Measurements from ENCODE around the gene ZBTB11.
"Not testable (repeated sequence)": the region's sequence is repeated elsewhere in the genome, so short reads cannot be mapped to it uniquely, and the experiment has no call there.

The ZBTB11 gene

DNA sequence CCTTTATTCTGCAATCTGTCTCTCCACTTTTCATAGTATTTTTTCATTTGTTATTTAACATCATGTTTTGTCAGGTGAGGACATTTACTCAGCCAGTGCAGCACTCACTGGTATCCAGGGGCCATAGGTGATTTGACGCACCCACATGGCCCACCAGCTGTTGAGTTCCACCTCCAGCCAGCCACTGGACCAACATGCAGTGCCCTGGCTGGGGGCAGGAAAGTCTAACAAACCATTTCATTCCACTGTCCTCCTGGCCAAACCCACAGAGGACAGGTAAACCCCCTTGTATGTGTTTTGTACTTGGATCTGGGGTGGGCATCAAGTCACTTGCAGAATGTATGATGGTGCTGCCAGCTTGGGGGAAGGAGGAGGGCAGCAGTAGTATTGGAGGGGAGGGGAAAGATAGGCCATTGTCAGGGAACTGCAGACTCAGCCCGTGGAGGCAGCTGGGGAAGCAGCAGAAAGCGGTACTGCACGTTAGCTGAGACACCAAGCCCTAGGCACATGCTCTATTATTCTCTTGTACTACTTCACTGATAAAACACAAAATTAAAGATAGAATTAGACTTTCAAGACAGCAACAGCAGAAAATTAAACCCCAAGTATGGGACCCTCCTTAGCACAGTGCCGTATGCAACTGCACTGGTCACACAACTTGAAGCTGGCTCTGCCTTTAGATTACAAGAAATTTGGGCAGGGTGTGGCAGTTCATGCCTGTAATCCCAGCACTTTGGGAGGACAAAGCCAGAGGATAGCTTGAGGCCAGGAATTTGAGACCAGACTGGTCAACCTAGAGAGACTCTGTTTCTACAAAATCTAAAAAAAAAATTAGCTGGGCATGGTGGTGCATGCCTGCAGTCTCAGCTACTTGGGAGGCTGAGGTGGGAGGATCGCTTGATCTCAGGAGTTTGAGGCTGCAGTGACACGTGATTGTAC, 25.0 kb upstream of the ZBTB11 start:
- TF ChIP-seq, protein P1, sequence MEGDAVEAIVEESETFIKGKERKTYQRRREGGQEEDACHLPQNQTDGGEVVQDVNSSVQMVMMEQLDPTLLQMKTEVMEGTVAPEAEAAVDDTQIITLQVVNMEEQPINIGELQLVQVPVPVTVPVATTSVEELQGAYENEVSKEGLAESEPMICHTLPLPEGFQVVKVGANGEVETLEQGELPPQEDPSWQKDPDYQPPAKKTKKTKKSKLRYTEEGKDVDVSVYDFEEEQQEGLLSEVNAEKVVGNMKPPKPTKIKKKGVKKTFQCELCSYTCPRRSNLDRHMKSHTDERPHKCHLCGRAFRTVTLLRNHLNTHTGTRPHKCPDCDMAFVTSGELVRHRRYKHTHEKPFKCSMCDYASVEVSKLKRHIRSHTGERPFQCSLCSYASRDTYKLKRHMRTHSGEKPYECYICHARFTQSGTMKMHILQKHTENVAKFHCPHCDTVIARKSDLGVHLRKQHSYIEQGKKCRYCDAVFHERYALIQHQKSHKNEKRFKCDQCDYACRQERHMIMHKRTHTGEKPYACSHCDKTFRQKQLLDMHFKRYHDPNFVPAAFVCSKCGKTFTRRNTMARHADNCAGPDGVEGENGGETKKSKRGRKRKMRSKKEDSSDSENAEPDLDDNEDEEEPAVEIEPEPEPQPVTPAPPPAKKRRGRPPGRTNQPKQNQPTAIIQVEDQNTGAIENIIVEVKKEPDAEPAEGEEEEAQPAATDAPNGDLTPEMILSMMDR (conservative IDR thresholded peaks at IDR 0.05; ENCODE audit: low read length), result no peak
- DNase-seq (ENCODE audit: low read depth), result no peak
- no peak overlapping the region for H3K4me3 ChIP-seq (ENCODE audit: low read length)

DNA sequence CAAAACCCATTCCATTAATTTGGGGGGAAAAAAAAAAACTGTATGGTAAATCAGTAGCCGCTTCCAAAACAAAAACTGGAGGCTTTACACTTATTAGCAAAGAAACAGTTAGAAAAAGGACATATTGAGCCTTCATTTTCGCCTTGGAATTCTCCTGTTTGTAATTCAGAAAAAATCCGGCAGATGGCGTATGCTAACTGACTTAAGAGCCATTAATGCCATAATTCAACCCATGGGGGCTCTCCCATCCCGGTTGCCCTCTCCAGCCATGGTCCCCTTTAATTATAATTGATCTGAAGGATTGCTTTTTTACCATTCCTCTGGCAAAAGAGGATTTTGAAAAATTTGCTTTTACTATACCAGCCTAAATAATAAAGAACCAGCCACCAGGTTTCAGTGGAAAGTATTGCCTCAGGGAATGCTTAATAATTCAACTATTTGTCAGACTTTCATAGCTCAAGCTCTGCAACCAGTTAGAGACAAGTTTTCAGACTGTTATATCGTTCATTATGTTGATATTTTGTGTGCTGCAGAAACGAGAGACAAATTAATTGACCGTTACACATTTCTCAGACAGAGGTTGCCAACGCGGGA, 18.9 kb upstream of the ZBTB11 start:
- peak; percentile 55 for DNase-seq (ENCODE audit: low read depth)
- no peak overlapping the region for H3K4me3 ChIP-seq (ENCODE audit: low read length)
- TF ChIP-seq, protein P1 (conservative IDR thresholded peaks at IDR 0.05; ENCODE audit: low read length), result peak; percentile 68

DNA sequence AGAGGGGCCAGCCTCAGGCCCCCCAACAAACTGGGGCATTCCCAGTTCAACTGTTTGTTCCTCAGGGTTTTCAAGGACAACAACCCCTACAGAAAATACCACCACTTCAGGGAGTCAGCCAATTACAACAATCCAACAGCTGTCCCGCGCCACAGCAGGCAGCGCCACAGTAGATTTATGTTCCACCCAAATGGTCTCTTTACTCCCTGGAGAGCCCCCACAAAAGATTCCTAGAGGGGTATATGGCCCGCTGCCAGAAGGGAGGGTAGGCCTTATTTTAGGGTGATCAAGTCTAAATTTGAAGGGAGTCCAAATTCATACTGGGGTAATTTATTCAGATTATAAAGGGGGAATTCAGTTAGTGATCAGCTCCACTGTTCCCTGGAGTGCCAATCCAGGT, 17.9 kb upstream of the ZBTB11 start:
- H3K4me3 ChIP-seq (ENCODE audit: low read length); DNase-seq (ENCODE audit: low read depth): not testable (repeated sequence)

DNA sequence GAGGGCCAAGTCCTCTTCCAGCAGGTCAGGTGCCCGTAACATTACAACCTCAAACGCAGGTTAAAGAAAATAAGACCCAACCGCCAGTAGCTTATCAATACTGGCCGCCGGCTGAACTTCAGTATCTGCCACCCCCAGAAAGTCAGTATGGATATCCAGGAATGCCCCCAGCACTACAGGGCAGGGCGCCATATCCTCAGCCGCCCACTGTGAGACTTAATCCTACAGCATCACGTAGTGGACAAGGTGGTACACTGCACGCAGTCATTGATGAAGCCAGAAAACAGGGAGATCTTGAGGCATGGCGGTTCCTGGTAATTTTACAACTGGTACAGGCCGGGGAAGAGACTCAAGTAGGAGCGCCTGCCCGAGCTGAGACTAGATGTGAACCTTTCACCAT, 16.6 kb upstream of the ZBTB11 start:
- TF ChIP-seq, protein P1 (conservative IDR thresholded peaks at IDR 0.05; ENCODE audit: low read length), result peak; percentile 58
- DNase-seq (ENCODE audit: low read depth), result peak; percentile 50
- H3K4me3 ChIP-seq (ENCODE audit: low read length), result not testable (repeated sequence)

DNA sequence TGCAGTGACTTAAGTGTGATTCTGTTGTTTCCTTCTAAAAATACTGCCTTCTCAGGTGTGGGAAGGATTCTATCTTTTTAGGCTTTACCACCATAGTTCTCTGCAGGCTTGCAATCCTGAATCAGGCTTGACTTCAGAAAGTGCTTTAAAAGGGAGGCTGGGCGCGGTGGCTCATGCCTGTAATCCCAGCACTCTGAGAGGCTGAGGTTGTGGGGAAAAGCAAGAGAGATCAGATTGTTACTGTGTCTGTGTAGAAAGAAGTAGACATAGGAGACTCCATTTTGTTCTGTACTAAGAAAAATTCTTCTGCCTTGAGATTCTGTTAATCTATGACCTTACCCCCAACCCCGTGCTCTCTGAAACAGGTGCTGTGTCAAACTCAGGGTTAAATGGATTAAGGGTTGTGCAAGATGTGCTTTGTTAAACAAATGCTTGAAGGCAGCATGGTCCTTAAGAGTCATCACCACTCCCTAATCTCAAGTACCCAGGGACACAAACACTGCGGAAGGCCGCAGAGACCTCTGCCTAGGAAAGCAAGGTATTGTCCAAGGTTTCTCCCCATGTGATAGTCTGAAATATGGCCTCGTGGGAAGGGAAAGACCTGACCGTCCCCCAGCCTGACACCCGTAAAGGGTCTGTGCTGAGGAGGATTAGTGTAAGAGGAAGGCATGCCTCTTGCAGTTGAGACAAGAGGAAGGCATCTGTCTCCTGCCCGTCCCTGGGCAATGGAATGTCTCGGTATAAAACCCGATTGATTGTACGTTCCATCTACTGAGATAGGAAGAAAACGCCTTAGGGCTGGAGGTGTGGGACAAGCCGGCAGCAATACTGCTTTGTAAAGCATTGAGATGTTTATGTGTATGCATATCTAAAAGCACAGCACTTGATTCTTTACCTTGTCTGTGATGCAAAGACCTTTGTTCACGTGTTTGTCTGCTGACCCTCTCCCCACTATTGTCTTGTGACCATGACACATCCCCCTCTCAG, 15.0 kb upstream of the ZBTB11 start:
- H3K4me3 ChIP-seq (ENCODE audit: low read length); DNase-seq (ENCODE audit: low read depth): not testable (repeated sequence)

DNA sequence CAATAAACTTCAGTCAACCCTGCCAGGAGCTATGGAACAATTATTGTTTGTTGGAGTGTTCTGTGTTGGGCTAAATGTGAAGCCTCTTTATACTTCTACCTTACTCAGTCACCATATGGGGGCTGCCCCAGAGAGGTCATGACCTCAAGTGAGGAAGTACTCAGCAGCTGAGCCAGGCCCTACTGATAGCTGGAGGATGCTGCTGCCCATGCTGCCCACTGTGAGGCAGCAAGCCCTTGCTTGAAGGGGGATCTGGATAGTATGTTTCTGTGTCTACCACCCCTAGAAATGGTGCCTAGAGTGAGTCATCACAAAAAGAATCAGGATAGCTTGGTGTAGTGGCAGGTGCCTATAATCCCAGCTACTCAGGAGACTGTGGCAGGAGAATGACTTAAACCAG, 14.0 kb upstream of the ZBTB11 start:
- no peak overlapping the region for H3K4me3 ChIP-seq (ENCODE audit: low read length)
- TF ChIP-seq, protein P1 (conservative IDR thresholded peaks at IDR 0.05; ENCODE audit: low read length), result no peak
- DNase-seq (ENCODE audit: low read depth), result no peak

DNA sequence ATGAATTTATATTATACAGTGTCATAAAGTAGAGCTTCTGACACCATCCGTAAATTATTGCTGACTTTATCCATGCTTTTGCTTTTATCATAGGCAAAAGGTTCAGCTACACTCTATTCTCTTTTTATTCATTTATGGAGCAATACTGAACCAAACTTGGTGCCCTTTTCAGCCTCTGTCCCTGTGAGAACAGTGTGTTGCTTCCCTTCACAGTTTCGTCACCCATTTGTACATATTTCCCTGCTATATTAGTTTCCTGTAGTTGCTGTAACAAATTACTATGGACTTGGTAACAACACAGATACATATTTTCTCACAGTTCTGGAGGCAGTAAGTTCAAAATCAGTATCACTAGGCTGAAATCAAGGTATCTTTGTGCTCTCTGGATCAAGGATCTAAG, 12.4 kb upstream of the ZBTB11 start:
- H3K4me3 ChIP-seq (ENCODE audit: low read length), result no peak overlapping the region
- TF ChIP-seq, protein P1 (conservative IDR thresholded peaks at IDR 0.05; ENCODE audit: low read length), result no peak

More for the DNA sequence above, 12.4 kb upstream of the ZBTB11 start:
- DNase-seq (ENCODE audit: low read depth), result peak; percentile 12

All from AG10803 (cell line).